ENCODE results near the gene TLL2. TPM values are rescaled to one million over a fixed set of nuclear protein-coding genes. Genes with fewer than 3 reads are reported as not detected.

The TLL2 gene
- total RNA-seq, 1 donor from 2014 or later = not detected

DNA sequence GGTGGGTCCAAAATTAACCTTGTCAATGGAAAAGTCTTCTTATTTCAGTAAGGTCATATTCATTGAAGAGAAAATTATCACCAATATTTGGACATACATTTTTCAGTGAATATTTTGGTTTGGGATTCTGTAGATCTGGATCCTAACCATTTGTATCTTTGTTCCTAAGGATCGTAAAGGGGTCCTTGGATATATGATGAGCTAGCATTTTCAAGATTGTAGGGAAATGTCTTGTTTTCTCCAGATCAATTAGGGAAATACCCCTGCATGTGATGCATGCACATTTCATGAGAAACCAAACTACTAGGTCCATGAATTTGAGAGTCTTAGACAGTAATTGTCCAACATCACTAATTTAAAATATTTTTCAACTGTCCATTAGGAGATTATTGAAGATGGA is 191.5 kb downstream of the TLL2 start:
- TF ChIP-seq, protein P1, sequence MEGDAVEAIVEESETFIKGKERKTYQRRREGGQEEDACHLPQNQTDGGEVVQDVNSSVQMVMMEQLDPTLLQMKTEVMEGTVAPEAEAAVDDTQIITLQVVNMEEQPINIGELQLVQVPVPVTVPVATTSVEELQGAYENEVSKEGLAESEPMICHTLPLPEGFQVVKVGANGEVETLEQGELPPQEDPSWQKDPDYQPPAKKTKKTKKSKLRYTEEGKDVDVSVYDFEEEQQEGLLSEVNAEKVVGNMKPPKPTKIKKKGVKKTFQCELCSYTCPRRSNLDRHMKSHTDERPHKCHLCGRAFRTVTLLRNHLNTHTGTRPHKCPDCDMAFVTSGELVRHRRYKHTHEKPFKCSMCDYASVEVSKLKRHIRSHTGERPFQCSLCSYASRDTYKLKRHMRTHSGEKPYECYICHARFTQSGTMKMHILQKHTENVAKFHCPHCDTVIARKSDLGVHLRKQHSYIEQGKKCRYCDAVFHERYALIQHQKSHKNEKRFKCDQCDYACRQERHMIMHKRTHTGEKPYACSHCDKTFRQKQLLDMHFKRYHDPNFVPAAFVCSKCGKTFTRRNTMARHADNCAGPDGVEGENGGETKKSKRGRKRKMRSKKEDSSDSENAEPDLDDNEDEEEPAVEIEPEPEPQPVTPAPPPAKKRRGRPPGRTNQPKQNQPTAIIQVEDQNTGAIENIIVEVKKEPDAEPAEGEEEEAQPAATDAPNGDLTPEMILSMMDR (IDR thresholded peaks at IDR 0.05) = no peak
- Mint-ChIP-seq H3K36me3 (ENCODE audit: unreplicated experiment) (no peaks in the 10 kb centered on the region), H3K27ac (ENCODE audit: unreplicated experiment) (no peak overlapping the region), H3K9me3 (ENCODE audit: unreplicated experiment) (no peaks in the 10 kb centered on the region), H3K4me1 (ENCODE audit: unreplicated experiment) (no peaks in the 10 kb centered on the region), H3K4me3 (ENCODE audit: unreplicated experiment) (no peak overlapping the region), H3K27me3 (ENCODE audit: unreplicated experiment) (peaks cover 13% of the 10 kb centered on the region)
- no peak for DNase-seq (ENCODE audit: extremely low spot score, unreplicated experiment)

DNA sequence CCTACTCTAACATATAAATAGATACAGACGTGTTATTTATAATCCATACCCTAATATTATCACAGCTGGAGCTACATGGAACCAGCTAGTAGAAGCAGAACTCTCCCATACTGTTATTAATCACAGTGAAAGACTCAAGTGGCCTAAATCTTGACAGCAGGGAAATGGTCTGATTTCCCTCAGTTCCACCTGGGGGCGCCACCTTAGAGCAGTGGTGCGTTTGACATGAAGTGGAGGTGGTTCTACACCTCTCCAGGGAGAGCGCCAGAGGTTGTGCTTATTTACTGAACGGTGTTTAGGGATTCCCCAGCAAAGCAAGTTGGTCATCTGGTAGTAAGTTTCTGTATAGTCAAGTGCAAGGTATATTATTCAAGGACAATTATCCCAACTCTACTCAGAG is 191.9 kb downstream of the TLL2 start:
- H3K4me3 Mint-ChIP-seq (ENCODE audit: unreplicated experiment) = no peak overlapping the region
- no peak for DNase-seq (ENCODE audit: extremely low spot score, unreplicated experiment)
- no peak overlapping the region for H3K27ac Mint-ChIP-seq (ENCODE audit: unreplicated experiment)
- H3K27me3 Mint-ChIP-seq (ENCODE audit: unreplicated experiment) = peaks cover 11% of the 10 kb centered on the region
- TF ChIP-seq, protein P1 (IDR thresholded peaks at IDR 0.05) = no peak
- no peaks in the 10 kb centered on the region for H3K9me3 Mint-ChIP-seq (ENCODE audit: unreplicated experiment)
- H3K36me3 Mint-ChIP-seq (ENCODE audit: unreplicated experiment) = no peaks in the 10 kb centered on the region
- no peaks in the 10 kb centered on the region for H3K4me1 Mint-ChIP-seq (ENCODE audit: unreplicated experiment)

DNA sequence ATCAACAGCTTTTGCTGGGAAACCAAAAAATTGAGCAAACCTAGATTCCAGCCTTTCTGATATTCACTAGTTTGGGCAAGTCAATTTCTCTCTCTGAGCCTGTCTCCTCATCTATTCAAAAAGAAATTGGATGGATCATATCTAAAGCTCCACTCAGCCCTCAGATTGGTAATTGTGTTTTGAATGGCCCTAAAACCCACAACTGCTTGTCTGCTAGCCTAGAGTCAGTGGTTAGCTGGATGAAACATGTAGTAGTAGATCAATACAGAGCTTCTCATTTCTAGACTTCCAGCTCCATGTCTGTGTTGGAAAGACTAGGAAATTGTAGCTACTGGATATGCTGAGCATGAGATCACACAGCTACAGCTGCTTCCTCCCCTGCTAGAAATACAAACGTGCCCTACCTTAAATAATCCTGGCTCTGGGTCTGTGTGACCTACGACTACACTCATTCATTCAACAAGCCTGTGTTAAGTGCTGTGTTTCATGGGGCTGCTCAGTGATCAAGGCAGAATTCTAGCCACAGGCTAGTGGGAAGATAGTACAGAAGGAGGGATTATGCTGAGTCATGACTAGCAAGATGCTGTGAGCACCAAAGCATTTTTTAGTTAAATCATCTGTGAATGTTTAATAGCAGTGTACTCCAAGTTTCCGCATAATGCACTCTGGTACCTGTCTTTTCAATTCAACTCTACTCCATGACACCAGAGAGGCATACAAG is 193.8 kb downstream of the TLL2 start:
- no peak overlapping the region for H3K27ac Mint-ChIP-seq (ENCODE audit: unreplicated experiment)
- TF ChIP-seq, protein P1 (IDR thresholded peaks at IDR 0.05) = no peak
- H3K36me3 Mint-ChIP-seq (ENCODE audit: unreplicated experiment) = no peaks in the 10 kb centered on the region
- no peak overlapping the region for H3K4me3 Mint-ChIP-seq (ENCODE audit: unreplicated experiment)
- no peaks in the 10 kb centered on the region for H3K9me3 Mint-ChIP-seq (ENCODE audit: unreplicated experiment)
- no peaks in the 10 kb centered on the region for H3K4me1 Mint-ChIP-seq (ENCODE audit: unreplicated experiment)
- H3K27me3 Mint-ChIP-seq (ENCODE audit: unreplicated experiment) = peaks cover 3% of the 10 kb centered on the region
- DNase-seq (ENCODE audit: extremely low spot score, unreplicated experiment) = no peak

DNA sequence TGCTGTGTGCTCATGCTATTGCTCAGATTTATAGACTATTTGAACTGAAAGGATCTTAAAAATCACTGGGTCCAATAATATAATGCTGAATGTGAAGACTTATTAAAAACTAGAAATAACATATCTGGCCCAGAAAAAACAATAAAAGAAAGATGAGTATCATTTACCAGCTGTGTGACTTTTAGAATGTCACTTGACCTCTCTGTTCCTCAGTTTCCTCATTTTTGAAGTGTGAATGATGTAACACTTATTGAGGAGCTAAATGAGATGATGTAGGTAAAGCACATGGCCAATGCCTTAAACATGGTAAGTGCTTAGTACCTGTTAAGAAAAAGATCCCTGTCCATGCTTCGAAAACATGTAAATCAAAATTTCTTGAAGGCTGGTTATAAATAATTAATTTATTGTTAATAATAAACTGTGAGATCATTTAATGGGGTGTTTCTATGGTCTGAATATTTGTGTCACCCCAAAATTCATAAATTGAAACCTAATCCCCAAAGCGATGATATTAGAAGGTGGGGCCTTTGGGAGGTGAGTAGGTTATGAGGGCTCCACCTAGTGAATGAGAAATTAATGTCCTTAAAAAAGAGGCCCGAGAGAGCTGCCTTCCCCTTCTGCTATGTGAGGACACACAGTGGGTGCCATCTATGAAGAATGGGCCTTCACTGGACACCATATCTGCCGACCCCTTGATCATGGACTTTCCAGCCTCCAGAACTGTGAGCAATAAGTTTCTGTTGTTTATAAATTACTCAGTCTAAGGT is 196.5 kb downstream of the TLL2 start:
- TF ChIP-seq, protein P1 (IDR thresholded peaks at IDR 0.05) = no peak

More for the DNA sequence above, 196.5 kb downstream of the TLL2 start:
- Mint-ChIP-seq H3K9me3 (ENCODE audit: unreplicated experiment) (no peaks in the 10 kb centered on the region), H3K27me3 (ENCODE audit: unreplicated experiment) (no peaks in the 10 kb centered on the region), H3K4me1 (ENCODE audit: unreplicated experiment) (no peaks in the 10 kb centered on the region), H3K27ac (ENCODE audit: unreplicated experiment) (no peak overlapping the region), H3K36me3 (ENCODE audit: unreplicated experiment) (no peaks in the 10 kb centered on the region), H3K4me3 (ENCODE audit: unreplicated experiment) (no peak overlapping the region)
- no peak for DNase-seq (ENCODE audit: extremely low spot score, unreplicated experiment)

Other genes starting within 250 kb of the TLL2 start
- not detected in 2 replicates for gene BLNK, start 242.4 kb downstream of the TLL2 start, total RNA-seq
- gene DNTT, start 209.5 kb downstream of the TLL2 start, total RNA-seq = not detected in 2 replicates
- not detected in 2 replicates for gene OPALIN, start 154.9 kb downstream of the TLL2 start, total RNA-seq
- 150 and 151 TPM in 2 replicates for gene TM9SF3, start 73.1 kb upstream of the TLL2 start, total RNA-seq
- 0.19 and 0.39 TPM in 2 replicates for gene PIK3AP1, start 206.6 kb upstream of the TLL2 start, total RNA-seq

All from osteocyte (in vitro differentiated cells).